ENCODE results near the gene IGF2R.

DNA sequence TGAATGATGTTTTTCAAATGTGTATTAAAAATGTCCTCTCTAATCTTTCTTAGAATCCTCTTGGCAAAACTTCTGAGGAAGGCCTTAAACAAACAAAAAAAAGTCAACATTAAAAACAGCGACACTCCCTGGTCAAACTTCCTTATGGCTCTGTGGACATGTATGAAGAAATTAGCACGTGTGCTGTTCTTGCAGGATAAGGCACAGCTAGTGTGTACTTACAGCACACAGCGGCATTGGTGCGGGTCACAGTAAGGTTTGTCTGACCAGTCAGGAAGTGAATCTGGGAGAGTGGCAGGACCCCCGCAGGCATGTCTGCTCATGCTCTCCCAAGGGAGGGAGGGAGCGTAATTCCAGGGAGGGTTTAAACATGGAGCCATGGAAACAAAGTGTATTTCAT is 191.6 kb downstream of the IGF2R start:
- TF ChIP-seq, protein P1, sequence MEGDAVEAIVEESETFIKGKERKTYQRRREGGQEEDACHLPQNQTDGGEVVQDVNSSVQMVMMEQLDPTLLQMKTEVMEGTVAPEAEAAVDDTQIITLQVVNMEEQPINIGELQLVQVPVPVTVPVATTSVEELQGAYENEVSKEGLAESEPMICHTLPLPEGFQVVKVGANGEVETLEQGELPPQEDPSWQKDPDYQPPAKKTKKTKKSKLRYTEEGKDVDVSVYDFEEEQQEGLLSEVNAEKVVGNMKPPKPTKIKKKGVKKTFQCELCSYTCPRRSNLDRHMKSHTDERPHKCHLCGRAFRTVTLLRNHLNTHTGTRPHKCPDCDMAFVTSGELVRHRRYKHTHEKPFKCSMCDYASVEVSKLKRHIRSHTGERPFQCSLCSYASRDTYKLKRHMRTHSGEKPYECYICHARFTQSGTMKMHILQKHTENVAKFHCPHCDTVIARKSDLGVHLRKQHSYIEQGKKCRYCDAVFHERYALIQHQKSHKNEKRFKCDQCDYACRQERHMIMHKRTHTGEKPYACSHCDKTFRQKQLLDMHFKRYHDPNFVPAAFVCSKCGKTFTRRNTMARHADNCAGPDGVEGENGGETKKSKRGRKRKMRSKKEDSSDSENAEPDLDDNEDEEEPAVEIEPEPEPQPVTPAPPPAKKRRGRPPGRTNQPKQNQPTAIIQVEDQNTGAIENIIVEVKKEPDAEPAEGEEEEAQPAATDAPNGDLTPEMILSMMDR (IDR thresholded peaks at IDR 0.05), result no peak
- TF ChIP-seq POLR2A (IDR thresholded peaks at IDR 0.05), result no peak
- no peak for TF ChIP-seq POLR2AphosphoS5 (IDR thresholded peaks at IDR 0.05; ENCODE audit: insufficient read depth in 1 of 2, low read depth in 1 of 2)

Measured in vagina (tissue), 2 donors.